ENCODE measurements around the gene EMC6. TPM values are rescaled to one million over a fixed set of nuclear protein-coding genes. Genes with fewer than 3 reads are reported as not detected.

Gene EMC6
- total RNA-seq, 1 experiment from 2014 or later = 62.4 TPM

DNA sequence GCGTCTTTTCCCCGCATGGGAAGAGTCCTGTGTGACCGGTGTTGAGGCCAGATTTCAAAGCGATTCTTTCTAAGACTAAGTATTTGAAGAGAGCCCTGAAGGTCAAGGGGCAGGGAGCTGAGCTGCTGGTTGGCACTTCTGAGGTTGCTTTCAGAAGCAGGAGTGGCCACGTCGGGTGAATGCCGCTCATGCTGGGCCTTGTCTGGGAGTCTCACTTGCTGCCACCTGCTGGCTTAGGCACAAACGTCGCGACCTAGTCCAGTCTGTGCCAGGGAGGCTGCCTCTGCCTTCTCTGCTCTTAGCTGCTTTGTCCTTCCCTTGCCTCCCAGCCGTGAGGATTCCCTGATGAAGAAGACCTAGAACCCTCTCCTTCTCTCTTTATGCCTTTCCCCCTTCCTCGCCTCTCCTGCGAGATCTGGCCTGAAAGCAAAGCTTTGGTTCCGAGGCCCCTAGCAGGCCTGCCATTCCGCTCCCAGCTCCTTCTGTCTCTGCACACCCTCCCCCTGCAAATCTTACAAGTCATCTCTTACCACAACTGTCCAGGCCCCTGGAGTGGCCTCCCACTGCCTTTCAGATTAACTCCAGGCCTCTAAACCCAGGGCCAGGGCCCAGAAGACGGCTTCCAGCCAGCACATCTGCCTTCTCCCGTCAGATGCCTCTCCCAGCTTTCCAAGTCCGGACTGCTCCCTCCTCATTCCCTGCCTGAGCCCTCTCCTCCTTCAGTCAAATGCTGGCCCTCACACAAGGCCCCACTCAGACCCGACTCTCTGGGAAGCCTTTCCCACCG is 20.6 kb upstream of the EMC6 start:
- H3K9me2 ChIP-seq (ENCODE audit: insufficient read depth) = no peaks in the 10 kb centered on the region
- TF ChIP-seq, protein P1, sequence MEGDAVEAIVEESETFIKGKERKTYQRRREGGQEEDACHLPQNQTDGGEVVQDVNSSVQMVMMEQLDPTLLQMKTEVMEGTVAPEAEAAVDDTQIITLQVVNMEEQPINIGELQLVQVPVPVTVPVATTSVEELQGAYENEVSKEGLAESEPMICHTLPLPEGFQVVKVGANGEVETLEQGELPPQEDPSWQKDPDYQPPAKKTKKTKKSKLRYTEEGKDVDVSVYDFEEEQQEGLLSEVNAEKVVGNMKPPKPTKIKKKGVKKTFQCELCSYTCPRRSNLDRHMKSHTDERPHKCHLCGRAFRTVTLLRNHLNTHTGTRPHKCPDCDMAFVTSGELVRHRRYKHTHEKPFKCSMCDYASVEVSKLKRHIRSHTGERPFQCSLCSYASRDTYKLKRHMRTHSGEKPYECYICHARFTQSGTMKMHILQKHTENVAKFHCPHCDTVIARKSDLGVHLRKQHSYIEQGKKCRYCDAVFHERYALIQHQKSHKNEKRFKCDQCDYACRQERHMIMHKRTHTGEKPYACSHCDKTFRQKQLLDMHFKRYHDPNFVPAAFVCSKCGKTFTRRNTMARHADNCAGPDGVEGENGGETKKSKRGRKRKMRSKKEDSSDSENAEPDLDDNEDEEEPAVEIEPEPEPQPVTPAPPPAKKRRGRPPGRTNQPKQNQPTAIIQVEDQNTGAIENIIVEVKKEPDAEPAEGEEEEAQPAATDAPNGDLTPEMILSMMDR (IDR thresholded peaks at IDR 0.05 in 2 of 3, conservative IDR thresholded peaks at IDR 0.05 in 1 of 3; ENCODE audit: borderline replicate concordance in 1 of 3, insufficient read depth in 1 of 3, low read depth in 2 of 3, low read length in 2 of 3) = peak; percentile 41 to 66 (median 61); a peak in 5 of 6 replicates
- TF ChIP-seq RAD21 (IDR thresholded peaks at IDR 0.05; ENCODE audit: low read depth) (peak; percentile 50), SP1 (IDR thresholded peaks at IDR 0.05; ENCODE audit: low read depth) (no peak), EZH2phosphoT487 (IDR thresholded peaks at IDR 0.05; ENCODE audit: borderline replicate concordance) (no peak)
- POLR2A ChIA-PET = interaction anchor here (0.6 to 1.2 kb wide), 2 partner anchors 12 to 20 kb away, joined by 3 to 4 read pairs; partner anchors contain the start of genes CTNS and SHPK
- no peak overlapping the region for H3K4me2 ChIP-seq (ENCODE audit: low read length)
- H3K4me1 ChIP-seq (ENCODE audit: control insufficient read depth in 1 of 2, insufficient read depth in 2 of 2, low read length in 2 of 2) = no peaks in the 10 kb centered on the region
- H3K27ac ChIP-seq (ENCODE audit: low read depth, low read length) = no peak overlapping the region; the same call in 1 of the 2 replicates
- no peak overlapping the region for H2AFZ ChIP-seq (ENCODE audit: low read depth, low read length, poor library complexity, severe bottlenecking)
- no peaks in the 10 kb centered on the region for H4K20me1 ChIP-seq (ENCODE audit: insufficient read depth)
- no peak overlapping the region for H3K4me3 ChIP-seq (replicated peaks in 1 of 2; ENCODE audit: low read depth in 1 of 2, low read length in 2 of 2)
- H3K9me3 ChIP-seq (ENCODE audit: control insufficient read depth in 1 of 2, insufficient read depth in 1 of 2, low read depth in 1 of 2, low read length in 2 of 2) = no peaks in the 10 kb centered on the region
- peak; percentile 98 for ATAC-seq
- intact Hi-C loops (cut with micrococcal nuclease) = loop anchor here (5.0 kb wide), 1 partner anchor 601 kb away; no protein-coding TSS in a partner anchor
- RAD21 ChIA-PET (ENCODE audit: low non-redundant PET in 1 of 2, low total read pairs in 2 of 2, uncharacterized antibody in 2 of 2, unreplicated experiment in 2 of 2) = no interaction called here
- H3K27me3 ChIP-seq (ENCODE audit: insufficient read depth, low read length) = no peaks in the 10 kb centered on the region
- DNase-seq (ENCODE audit: low read depth, low spot score) = peak; percentile 7
- CTCF ChIA-PET = interaction anchor here (0.9 to 3.2 kb wide), 5 partner anchors 12 to 599 kb away, joined by 3 to 22 read pairs (median 10); partner anchors contain the start of genes CTNS and SHPK
- H3K79me2 ChIP-seq (ENCODE audit: insufficient read depth, low read length) = no peaks in the 10 kb centered on the region
- BruUV-seq (replicated peaks) = no TSS peak
- no peak overlapping the region for H3K9ac ChIP-seq (ENCODE audit: low read length)
- no peaks in the 10 kb centered on the region; a peak in 1 of 4 replicates for H3K36me3 ChIP-seq (ENCODE audit: control insufficient read depth in 1 of 2, insufficient read depth in 2 of 2, low read length in 2 of 2)

- Histone ChIP-seq H3K9me3 (ENCODE audit: control insufficient read depth in 1 of 2, insufficient read depth in 1 of 2, low read depth in 1 of 2, low read length in 2 of 2) (no peaks in the 10 kb centered on the region), H3K4me1 (ENCODE audit: control insufficient read depth in 1 of 2, insufficient read depth in 2 of 2, low read length in 2 of 2) (peaks cover 12 to 16% of the 10 kb centered on the region in 2 experiments), H3K4me2 (ENCODE audit: low read length) (no peak overlapping the region), H3K27ac (ENCODE audit: low read depth, low read length) (no peak overlapping the region), H3K4me3 (replicated peaks in 1 of 2; ENCODE audit: low read depth in 1 of 2, low read length in 2 of 2) (no peak overlapping the region), H3K9ac (ENCODE audit: low read length) (no peak overlapping the region), H2AFZ (ENCODE audit: low read depth, low read length, poor library complexity, severe bottlenecking) (no peak overlapping the region), H3K27me3 (ENCODE audit: insufficient read depth, low read length) (no peaks in the 10 kb centered on the region), H3K9me2 (ENCODE audit: insufficient read depth) (no peaks in the 10 kb centered on the region), H4K20me1 (ENCODE audit: insufficient read depth) (no peaks in the 10 kb centered on the region), H3K79me2 (ENCODE audit: insufficient read depth, low read length) (no peaks in the 10 kb centered on the region), H3K36me3 (ENCODE audit: control insufficient read depth in 1 of 2, insufficient read depth in 2 of 2, low read length in 2 of 2) (no peaks in the 10 kb centered on the region)
- DNase-seq (ENCODE audit: low read depth, low spot score) = no peak
- ChIA-PET CTCF (no interaction called here), RAD21 (ENCODE audit: low non-redundant PET in 1 of 2, low total read pairs in 2 of 2, uncharacterized antibody in 2 of 2, unreplicated experiment in 2 of 2) (no interaction called here), POLR2A (no interaction called here)
- ATAC-seq = no peak
- intact Hi-C loops (cut with micrococcal nuclease) = no loop called here
- BruUV-seq (replicated peaks) = no TSS peak
- TF ChIP-seq, protein P1 (IDR thresholded peaks at IDR 0.05 in 2 of 3, conservative IDR thresholded peaks at IDR 0.05 in 1 of 3; ENCODE audit: borderline replicate concordance in 1 of 3, insufficient read depth in 1 of 3, low read depth in 2 of 3, low read length in 2 of 3) = no peak
- TF ChIP-seq CBX3 (IDR thresholded peaks at IDR 0.05; ENCODE audit: low read depth) = no peak
- no peak for TF ChIP-seq ZFX (IDR thresholded peaks at IDR 0.05)
- no peak for TF ChIP-seq REST (IDR thresholded peaks at IDR 0.05; ENCODE audit: low read depth)
- TF ChIP-seq ATF3 (IDR thresholded peaks at IDR 0.05) = no peak
- TF ChIP-seq POLR2AphosphoS5 (IDR thresholded peaks at IDR 0.05; ENCODE audit: low read depth, low read length) = no peak
These were observed 12.8 kb upstream of the EMC6 start for GRCh38 chr17:3655766-3656165.
